Smooth muscle cell (in vitro differentiated cells): ENCODE results near the gene SERTAD4. TPM values are rescaled to one million over a fixed set of nuclear protein-coding genes. Genes with fewer than 3 reads are reported as not detected.
"Not testable (repeated sequence)": the region's sequence is repeated elsewhere in the genome, so short reads cannot be mapped to it uniquely, and the experiment has no call there.

Experiments
- DNase-seq: peaks from one replicate; lab custom pipeline; 2025; ENCODE audit not compliant: unreplicated experiment; lab: John Stamatoyannopoulos, UW
- H2AFZ ChIP-seq: fragments of 200-600 bp; sonication (generic); 2 replicates; pipeline ENCODE4 v1.6.0; 2016; ENCODE audit warnings: antibody characterized with exemption, low read depth, mild to moderate bottlenecking
- H3F3A ChIP-seq: fragments of 200-600 bp; sonication (generic); 2 replicates; pipeline ENCODE4 v1.6.0; 2017; ENCODE audit warnings: antibody characterized with exemption, low read depth
- H3K27ac ChIP-seq: fragments of 200-600 bp; sonication (generic); 2 replicates; pipeline ENCODE4 v1.5.1; 2016; ENCODE audit warnings: low read depth, mild to moderate bottlenecking
- H3K27me3 ChIP-seq: fragments of 200-600 bp; sonication (generic); 2 replicates; pipeline ENCODE4 v1.6.1; 2016; ENCODE audit warnings: low read depth, mild to moderate bottlenecking
- H3K36me3 ChIP-seq: fragments of 200-600 bp; sonication (generic); 2 replicates; pipeline ENCODE4 v1.5.1; 2016; ENCODE audit warnings: low read depth
- H3K4me1 ChIP-seq: fragments of 200-600 bp; sonication (generic); 2 replicates; pipeline ENCODE4 v1.5.1; 2016; ENCODE audit warnings: low read depth
- H3K4me2 ChIP-seq: fragments of 200-600 bp; sonication (generic); 2 replicates; pipeline ENCODE4 v1.6.0; 2016; ENCODE audit warnings: mild to moderate bottlenecking
- H3K4me3 ChIP-seq: fragments of 200-600 bp; sonication (generic); 2 replicates; pipeline ENCODE4 v1.5.1; 2016; ENCODE audit warnings: mild to moderate bottlenecking
- H3K79me2 ChIP-seq: fragments of 200-600 bp; sonication (generic); 2 replicates; pipeline ENCODE4 v1.6.0; 2016; ENCODE audit warnings: low read depth, mild to moderate bottlenecking
- H3K9ac ChIP-seq: fragments of 200-600 bp; sonication (generic); 2 replicates; pipeline ENCODE4 v1.6.0; 2016; ENCODE audit warnings: low read depth
- H3K9me3 ChIP-seq: fragments of 200-600 bp; sonication (generic); replicated peaks from 2 replicates; pipeline ENCODE4 v1.5.1; 2016; ENCODE audit warnings: low read depth
- H4K20me1 ChIP-seq: fragments of 200-600 bp; sonication (generic); 2 replicates; pipeline ENCODE4 v1.6.0; 2016; ENCODE audit warnings: low read depth
- WGBS: methylation state at CpG from one replicate; pipeline ENCODE4 v1.1.7; 2016; ENCODE audit warnings: low lambda C conversion rate; 5-methylcytosine and 5-hydroxymethylcytosine counted together
- polyA plus RNA-seq: library from polyadenylated mRNA; unstranded; fragments of >200 nt; fragmentation: Nextera tagmentation; extraction: Ambion mirVana; gene quantifications from 2 replicates; pipeline ENCODE4 v1.2.1, GENCODE V29; 2016
- total RNA-seq: library from RNA; depleted of rRNA; stranded (reverse); fragments of >200 nt; gene quantifications from 2 replicates; pipeline ENCODE4 v1.2.3, GENCODE V29; 2014
- TF ChIP-seq, protein P1 (sequence below): fragments of 200-600 bp; sonication (generic); IDR thresholded peaks from 2 replicates; pipeline ENCODE4 v1.5.1; 2017; ENCODE audit warnings: borderline replicate concordance, mild to moderate bottlenecking, antibody characterized with exemption; ENCODE audit not compliant: insufficient read depth, poor library complexity, severe bottlenecking

Gene SERTAD4
- total RNA-seq (2.1 and 3.1 TPM in 2 replicates), polyA plus RNA-seq (0.18 and 3.1 TPM in 2 replicates)

- H3K4me1 ChIP-seq = peaks cover 16% of the 10 kb centered on the region
- no peaks in the 10 kb centered on the region for H3K79me2 ChIP-seq
- H3K4me3 ChIP-seq = peak within 1 kb of the TSS; percentile 66
- WGBS = 0% methylated on average over 47 of the region's 81 CpGs
- H3K36me3 ChIP-seq = no peaks in the 10 kb centered on the region
- H3K4me2 ChIP-seq = peak within 1 kb of the TSS; percentile 98
- TF ChIP-seq, protein P1, sequence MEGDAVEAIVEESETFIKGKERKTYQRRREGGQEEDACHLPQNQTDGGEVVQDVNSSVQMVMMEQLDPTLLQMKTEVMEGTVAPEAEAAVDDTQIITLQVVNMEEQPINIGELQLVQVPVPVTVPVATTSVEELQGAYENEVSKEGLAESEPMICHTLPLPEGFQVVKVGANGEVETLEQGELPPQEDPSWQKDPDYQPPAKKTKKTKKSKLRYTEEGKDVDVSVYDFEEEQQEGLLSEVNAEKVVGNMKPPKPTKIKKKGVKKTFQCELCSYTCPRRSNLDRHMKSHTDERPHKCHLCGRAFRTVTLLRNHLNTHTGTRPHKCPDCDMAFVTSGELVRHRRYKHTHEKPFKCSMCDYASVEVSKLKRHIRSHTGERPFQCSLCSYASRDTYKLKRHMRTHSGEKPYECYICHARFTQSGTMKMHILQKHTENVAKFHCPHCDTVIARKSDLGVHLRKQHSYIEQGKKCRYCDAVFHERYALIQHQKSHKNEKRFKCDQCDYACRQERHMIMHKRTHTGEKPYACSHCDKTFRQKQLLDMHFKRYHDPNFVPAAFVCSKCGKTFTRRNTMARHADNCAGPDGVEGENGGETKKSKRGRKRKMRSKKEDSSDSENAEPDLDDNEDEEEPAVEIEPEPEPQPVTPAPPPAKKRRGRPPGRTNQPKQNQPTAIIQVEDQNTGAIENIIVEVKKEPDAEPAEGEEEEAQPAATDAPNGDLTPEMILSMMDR = no peak
- peak within 1 kb of the TSS; percentile 29 for H3K9ac ChIP-seq
- H4K20me1 ChIP-seq = no peaks in the 10 kb centered on the region
- no peak for DNase-seq
- H2AFZ ChIP-seq = peak within 1 kb of the TSS; percentile 90
- peaks cover 35% of the 10 kb centered on the region for H3F3A ChIP-seq
- H3K9me3 ChIP-seq = no peaks in the 10 kb centered on the region
- H3K27ac ChIP-seq = no peak within 1 kb of the TSS
- H3K27me3 ChIP-seq = peaks cover 24% of the 10 kb centered on the region
Measured at GRCh38 chr1:210232511-210233215, at the start of gene SERTAD4. SERTAD4 (plus strand) TSS chr1:210232796; CDS start chr1:210237961, 5,165 bp downstream.

GRCh38 chr1:210185063-210185462 is 47.5 kb upstream of the SERTAD4 start:
- no peak overlapping the region for H2AFZ ChIP-seq

GRCh38 chr1:210187849-210188606 is 44.6 kb upstream of the SERTAD4 start:
- not testable (repeated sequence) for H3K4me1 ChIP-seq, H3K79me2 ChIP-seq, DNase-seq, H2AFZ ChIP-seq, H3K9ac ChIP-seq, H3K27me3 ChIP-seq, H3K27ac ChIP-seq, H3K9me3 ChIP-seq, H4K20me1 ChIP-seq, H3K36me3 ChIP-seq, H3K4me3 ChIP-seq, H3F3A ChIP-seq
- WGBS = 74% methylated on average over 18 of the region's 18 CpGs
- peak overlapping the region; percentile 57 for H3K4me2 ChIP-seq

More at GRCh38 chr1:210185063-210185462, 47.5 kb upstream of the SERTAD4 start:
- H3K4me2 ChIP-seq = no peak overlapping the region
- H3K4me1 ChIP-seq = peaks cover 4% of the 10 kb centered on the region
- H3K27ac ChIP-seq = no peak overlapping the region
- no peaks in the 10 kb centered on the region for H3K36me3 ChIP-seq
- no peaks in the 10 kb centered on the region for H3K79me2 ChIP-seq
- no peaks in the 10 kb centered on the region for H3F3A ChIP-seq
- TF ChIP-seq, protein P1 = no peak
- H3K9ac ChIP-seq = no peak overlapping the region
- H3K9me3 ChIP-seq = no peaks in the 10 kb centered on the region
- H3K27me3 ChIP-seq = no peaks in the 10 kb centered on the region
- WGBS = 75% methylated on average over 2 of the region's 2 CpGs
- DNase-seq = no peak
- H3K4me3 ChIP-seq = no peak overlapping the region
- no peaks in the 10 kb centered on the region for H4K20me1 ChIP-seq

GRCh38 chr1:210189426-210189825 is 43.2 kb upstream of the SERTAD4 start:
- Histone ChIP-seq H2AFZ (no peak overlapping the region), H3K9me3 (no peaks in the 10 kb centered on the region), H3K36me3 (no peaks in the 10 kb centered on the region), H3K27me3 (no peaks in the 10 kb centered on the region), H4K20me1 (no peaks in the 10 kb centered on the region), H3K4me3 (no peak overlapping the region), H3F3A (no peaks in the 10 kb centered on the region), H3K4me1 (peaks cover 4% of the 10 kb centered on the region), H3K4me2 (no peak overlapping the region), H3K9ac (no peak overlapping the region), H3K27ac (no peak overlapping the region), H3K79me2 (no peaks in the 10 kb centered on the region)
- WGBS = 87% methylated on average over 7 of the region's 7 CpGs
- TF ChIP-seq, protein P1 = no peak
- DNase-seq = no peak
